H1 (cell line): ENCODE data around the gene ARHGAP6.

Experiments
- CREB1 ChIP-seq: IDR thresholded peaks from 2 replicates; pipeline ENCODE4 v1.6.1; 2012; ENCODE audit warnings: inconsistent platforms
- CTCF ChIP-seq, 3 experiments: IDR thresholded peaks; 1 replicate in 2 of 3; 2 replicates in 1 of 3; pipeline versions ENCODE4 v1.5.1 to v1.6.1; 2011; ENCODE audit warnings: low read length in 3 of 3, mild to moderate bottlenecking in 3 of 3, inconsistent platforms in 2 of 3, low read depth in 1 of 3, moderate library complexity in 1 of 3; ENCODE audit not compliant: insufficient read depth in 1 of 3; ENCODE audit errors: control extremely low read depth in 1 of 3
- EGR1 ChIP-seq: IDR thresholded peaks from 2 replicates; pipeline ENCODE4 v1.6.1; 2011; ENCODE audit warnings: low read depth, low read length, borderline replicate concordance
- EZH2 ChIP-seq: fragments of 200-600 bp; sonication (generic); IDR thresholded peaks from 2 replicates; pipeline ENCODE4 v1.7.1; 2012; ENCODE audit warnings: low read depth, mild to moderate bottlenecking, moderate library complexity, low read length, inconsistent platforms; ENCODE audit not compliant: severe bottlenecking
- KDM1A ChIP-seq: fragments of 200-600, 300-600 bp; sonication (generic); IDR thresholded peaks from 2 replicates; pipeline ENCODE4 v1.7.1; 2016; ENCODE audit warnings: mild to moderate bottlenecking, low read length, borderline replicate concordance
- MAFK ChIP-seq: IDR thresholded peaks from 2 replicates; pipeline ENCODE4 v1.6.1; 2012; ENCODE audit warnings: low read depth, mild to moderate bottlenecking, improper control_type of control experiment, low read length
- POLR2A ChIP-seq, 2 experiments: IDR thresholded peaks; 1 replicate in 1 of 2; 2 replicates in 1 of 2; pipeline ENCODE4 v1.6.1; 2011; ENCODE audit warnings: low read depth in 2 of 2, low read length in 2 of 2, mild to moderate bottlenecking in 2 of 2; ENCODE audit errors: control extremely low read depth in 1 of 2
- POLR2AphosphoS5 ChIP-seq: IDR thresholded peaks from 2 replicates; pipeline ENCODE4 v1.6.1; 2011; ENCODE audit warnings: low read depth, low read length
- SIN3A ChIP-seq, 2 experiments: IDR thresholded peaks in 1 of 2; conservative IDR thresholded peaks in 1 of 2; 2 replicates each; pipeline ENCODE4 v1.6.1; 2011 to 2012; ENCODE audit warnings: low read length in 2 of 2, improper control_type of control experiment in 1 of 2, low read depth in 1 of 2, mild to moderate bottlenecking in 1 of 2
- SP1 ChIP-seq: IDR thresholded peaks from 2 replicates; pipeline ENCODE4 v1.6.1; 2011; ENCODE audit warnings: low read depth, low read length
- SRF ChIP-seq: IDR thresholded peaks from 2 replicates; pipeline ENCODE4 v1.6.1; 2011; ENCODE audit warnings: mild to moderate bottlenecking, low read depth, low read length, moderate library complexity

GRCh38 chrX:11687157-11687556 lies 21.4 kb upstream of the ARHGAP6 start:
- TF ChIP-seq CREB1 (no peak), EGR1 (no peak), KDM1A (no peak), SP1 (no peak), SRF (no peak), EZH2 (no peak), SIN3A (conservative IDR thresholded peaks at IDR 0.05 in 1 of 2, IDR thresholded peaks at IDR 0.05 in 1 of 2; ENCODE audit: low read depth in 1 of 2, low read length in 2 of 2) (no peak), MAFK (no peak), CTCF (IDR thresholded peaks at IDR 0.05; ENCODE audit: control extremely low read depth in 1 of 3, insufficient read depth in 1 of 3, low read depth in 1 of 3, low read length in 3 of 3) (no peak), POLR2AphosphoS5 (no peak), POLR2A (IDR thresholded peaks at IDR 0.05; ENCODE audit: control extremely low read depth in 1 of 2, low read depth in 2 of 2, low read length in 2 of 2) (no peak)
